Esophagus squamous epithelium (tissue), 5 donors: ENCODE data around the gene SOX8. TPM values are rescaled to one million over a fixed set of nuclear protein-coding genes. Genes with fewer than 3 reads are reported as not detected.

ENCODE experiments used
- DNase-seq: peaks from one replicate; lab custom pipeline; 2025; lab: John Stamatoyannopoulos, UW
- H3K27ac ChIP-seq, 4 donors: fragments of 200-600 bp; sonication (generic); one replicate each; pipeline ENCODE4 v1.5.1; 2016 to 2019; ENCODE audit warnings: mild to moderate bottlenecking in 1 of 4
- H3K27me3 ChIP-seq, 4 donors: fragments of 200-600 bp; sonication (generic); 1 replicate in 3 of 4; 2 replicates in 1 of 4; pipeline versions ENCODE4 v1.5.1 to v1.6.0; 2017 to 2021; ENCODE audit warnings: antibody characterized with exemption in 1 of 4
- H3K36me3 ChIP-seq, 3 donors: fragments of 200-600 bp; sonication (generic); one replicate each; pipeline ENCODE4 v1.5.1; 2016 to 2019
- H3K4me1 ChIP-seq, 3 donors: fragments of 200-600 bp; sonication (generic); one replicate each; pipeline ENCODE4 v1.5.1; 2017 to 2019
- H3K4me3 ChIP-seq, 4 donors: fragments of 200-600 bp; sonication (generic); 1 replicate in 3 of 4; 2 replicates in 1 of 4; pipeline ENCODE4 v1.5.1; 2016 to 2019; ENCODE audit warnings: mild to moderate bottlenecking in 2 of 4, moderate library complexity in 1 of 4
- H3K9me3 ChIP-seq, 3 donors: fragments of 200-600 bp; sonication (generic); one replicate each; pipeline ENCODE4 v1.5.1; 2016 to 2019
- POLR2A ChIP-seq, 4 donors: fragments of 450-650 bp; IDR thresholded peaks; one replicate each; pipeline ENCODE4 v1.6.1; 2017; ENCODE audit warnings: antibody characterized with exemption in 4 of 4, mild to moderate bottlenecking in 4 of 4, moderate library complexity in 3 of 4
- WGBS, 2 donors: methylation state at CpG; one replicate each; pipeline ENCODE4 v1.1.5; 2018; 5-methylcytosine and 5-hydroxymethylcytosine counted together
- intact Hi-C: fragments of 100-400 bp; cut with DNase I; formaldehyde crosslinking; loops from one replicate; pipeline ENCODE4 v1.15.0; 2022
- total RNA-seq, 4 donors: library from RNA; depleted of rRNA; stranded (reverse); fragments of >200 nt; gene quantifications; one replicate each; pipeline ENCODE4 v1.1.0, GENCODE V29; 2016
- TF ChIP-seq, protein P1 (sequence below), 6 experiments: fragments of 450-650 bp in 4 of 6; fragments of 200-600 bp in 2 of 6; sonication (generic) in 2 of 6; IDR thresholded peaks; one replicate each; pipeline ENCODE4 v1.5.1; 2016 to 2019; ENCODE audit warnings: antibody characterized with exemption in 6 of 6, mild to moderate bottlenecking in 4 of 6, moderate library complexity in 4 of 6
- donor health status: DM: yes; HTN: yes; CAD: no.

Gene SOX8
- total RNA-seq, 4 donors from 2014 or later, result 0.08 to 0.19 (median 0.09) TPM; not detected in 1

DNA sequence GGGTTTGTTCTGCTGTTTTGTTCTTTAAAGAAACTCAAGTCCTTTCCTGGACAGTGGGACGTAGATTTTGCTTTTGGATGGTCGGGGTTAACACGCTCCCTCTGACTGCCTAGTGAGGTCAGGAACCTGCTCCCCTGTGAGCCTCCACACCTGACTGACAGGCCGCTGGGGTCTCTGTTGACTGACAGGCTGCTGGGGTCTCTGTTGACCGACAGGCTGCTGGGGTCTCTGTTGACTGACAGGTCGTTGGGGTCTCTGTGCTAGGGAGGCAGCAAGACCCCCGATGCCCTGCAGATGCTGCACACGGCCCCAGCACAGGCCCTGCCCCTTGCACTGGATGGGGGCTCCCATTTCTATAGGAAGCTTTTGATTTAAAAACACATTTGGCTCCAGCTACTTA is 44.3 kb upstream of the SOX8 start:
- no peak for DNase-seq
- no peak overlapping the region for H3K4me3 ChIP-seq
- H3K4me1 ChIP-seq, result no peaks in the 10 kb centered on the region
- H3K9me3 ChIP-seq, result peaks cover 0 to 14% (median 10%) of the 10 kb centered on the region in 3 donors
- intact Hi-C loops, result no loop called here
- TF ChIP-seq, protein P1, sequence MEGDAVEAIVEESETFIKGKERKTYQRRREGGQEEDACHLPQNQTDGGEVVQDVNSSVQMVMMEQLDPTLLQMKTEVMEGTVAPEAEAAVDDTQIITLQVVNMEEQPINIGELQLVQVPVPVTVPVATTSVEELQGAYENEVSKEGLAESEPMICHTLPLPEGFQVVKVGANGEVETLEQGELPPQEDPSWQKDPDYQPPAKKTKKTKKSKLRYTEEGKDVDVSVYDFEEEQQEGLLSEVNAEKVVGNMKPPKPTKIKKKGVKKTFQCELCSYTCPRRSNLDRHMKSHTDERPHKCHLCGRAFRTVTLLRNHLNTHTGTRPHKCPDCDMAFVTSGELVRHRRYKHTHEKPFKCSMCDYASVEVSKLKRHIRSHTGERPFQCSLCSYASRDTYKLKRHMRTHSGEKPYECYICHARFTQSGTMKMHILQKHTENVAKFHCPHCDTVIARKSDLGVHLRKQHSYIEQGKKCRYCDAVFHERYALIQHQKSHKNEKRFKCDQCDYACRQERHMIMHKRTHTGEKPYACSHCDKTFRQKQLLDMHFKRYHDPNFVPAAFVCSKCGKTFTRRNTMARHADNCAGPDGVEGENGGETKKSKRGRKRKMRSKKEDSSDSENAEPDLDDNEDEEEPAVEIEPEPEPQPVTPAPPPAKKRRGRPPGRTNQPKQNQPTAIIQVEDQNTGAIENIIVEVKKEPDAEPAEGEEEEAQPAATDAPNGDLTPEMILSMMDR (IDR thresholded peaks at IDR 0.05), result no peak
- TF ChIP-seq POLR2A (IDR thresholded peaks at IDR 0.05), result no peak
- H3K27me3 ChIP-seq, result no peaks in the 10 kb centered on the region
- H3K36me3 ChIP-seq, result peaks cover 0 to 64% (median 0%) of the 10 kb centered on the region in 3 donors
- 77 to 94% methylated on average over 7 to 8 of the region's 8 CpGs for whole genome bisulfite sequencing, 2 donors
- H3K27ac ChIP-seq, result no peak overlapping the region

DNA sequence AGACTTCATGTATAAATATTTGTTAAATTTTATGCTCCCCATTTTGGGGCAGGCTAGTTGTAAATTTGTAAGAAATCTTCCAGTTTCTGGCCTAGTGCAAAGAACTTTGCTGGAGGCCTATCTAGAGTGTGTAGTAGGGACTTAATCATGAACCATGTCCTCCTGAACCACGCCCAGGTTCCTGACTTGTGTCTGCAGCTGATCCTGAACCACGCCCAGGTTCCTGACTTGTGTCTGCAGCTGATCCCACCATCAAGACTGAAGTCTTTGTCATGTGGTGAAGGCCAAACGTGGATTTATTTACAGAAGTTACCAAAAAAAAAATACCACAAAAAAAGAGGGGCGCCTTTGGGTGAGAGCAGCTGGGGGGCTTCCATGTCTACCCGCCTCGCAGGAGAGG is 43.8 kb upstream of the SOX8 start:
- no peak for TF ChIP-seq POLR2A (IDR thresholded peaks at IDR 0.05)
- TF ChIP-seq, protein P1 (IDR thresholded peaks at IDR 0.05), result no peak
- 75 to 97% methylated on average over 5 to 6 of the region's 6 CpGs for WGBS, 2 donors
- Histone ChIP-seq H3K27me3 (no peaks in the 10 kb centered on the region), H3K36me3 (peaks cover 0 to 65% (median 0%) of the 10 kb centered on the region in 3 donors), H3K9me3 (peaks cover 0 to 18% (median 14%) of the 10 kb centered on the region in 3 donors), H3K27ac (no peak overlapping the region), H3K4me3 (no peak overlapping the region), H3K4me1 (no peaks in the 10 kb centered on the region)
- intact Hi-C loops, result no loop called here
- no peak for DNase-seq

DNA sequence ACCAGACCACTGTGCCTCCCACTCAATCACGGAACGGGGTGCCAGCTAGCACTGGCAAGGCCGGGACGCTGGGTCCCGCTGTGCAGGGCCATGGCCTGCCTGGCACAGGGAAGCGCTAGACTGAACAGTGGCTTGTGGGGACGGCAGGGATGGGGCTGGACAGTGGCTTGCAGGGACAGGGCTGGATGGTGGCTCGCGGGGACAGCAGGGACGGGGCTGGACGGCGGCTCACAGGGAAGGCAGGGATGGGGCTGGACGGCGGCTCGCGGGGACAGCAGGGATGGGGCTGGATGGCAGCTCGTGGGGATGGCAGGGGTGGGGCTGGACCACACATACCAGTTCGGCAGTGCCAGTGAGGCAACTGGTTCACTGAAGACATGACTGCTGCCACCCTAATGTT is 43.4 kb upstream of the SOX8 start:
- no peak for TF ChIP-seq POLR2A (IDR thresholded peaks at IDR 0.05)
- TF ChIP-seq, protein P1 (IDR thresholded peaks at IDR 0.05), result no peak
- Histone ChIP-seq H3K27me3 (no peaks in the 10 kb centered on the region), H3K4me1 (no peaks in the 10 kb centered on the region), H3K36me3 (peaks cover 0 to 65% (median 0%) of the 10 kb centered on the region in 3 donors), H3K4me3 (no peak overlapping the region), H3K9me3 (peaks cover 0 to 20% (median 16%) of the 10 kb centered on the region in 3 donors), H3K27ac (no peak overlapping the region)
- no peak for DNase-seq
- intact Hi-C loops, result no loop called here
- 86 to 93% methylated on average over 14 to 17 of the region's 18 CpGs for WGBS, 2 donors

DNA sequence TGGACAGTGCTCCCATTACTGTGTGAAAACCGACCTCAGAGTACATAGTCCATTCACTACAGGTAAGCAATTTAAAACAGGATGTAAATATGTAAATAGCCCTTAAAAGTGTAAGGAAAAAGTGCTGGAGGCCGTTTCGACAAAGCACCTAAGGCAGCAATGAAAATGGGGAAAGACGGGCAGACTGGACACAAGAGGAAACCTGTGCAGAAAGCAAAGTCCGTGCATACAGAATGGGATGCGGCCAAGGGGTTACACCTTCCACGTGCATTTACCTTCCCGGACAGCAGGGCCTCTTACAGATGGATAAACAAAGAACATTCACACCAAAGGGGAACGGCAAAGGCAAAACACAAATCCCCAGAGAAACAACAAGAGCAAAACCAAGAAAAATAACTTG is 42.8 kb upstream of the SOX8 start:
- H3K36me3 ChIP-seq, result peaks cover 0 to 61% (median 0%) of the 10 kb centered on the region in 3 donors
- H3K4me1 ChIP-seq, result no peaks in the 10 kb centered on the region
- no peak overlapping the region for H3K27ac ChIP-seq
- no peak for TF ChIP-seq POLR2A (IDR thresholded peaks at IDR 0.05)
- TF ChIP-seq, protein P1 (IDR thresholded peaks at IDR 0.05), result no peak
- H3K9me3 ChIP-seq, result peaks cover 0 to 20% (median 16%) of the 10 kb centered on the region in 3 donors
- intact Hi-C loops, result no loop called here
- no peaks in the 10 kb centered on the region for H3K27me3 ChIP-seq
- no peak for DNase-seq
- WGBS, 2 donors, result 85 to 87% methylated on average over 9 of the region's 9 CpGs
- no peak overlapping the region for H3K4me3 ChIP-seq

DNA sequence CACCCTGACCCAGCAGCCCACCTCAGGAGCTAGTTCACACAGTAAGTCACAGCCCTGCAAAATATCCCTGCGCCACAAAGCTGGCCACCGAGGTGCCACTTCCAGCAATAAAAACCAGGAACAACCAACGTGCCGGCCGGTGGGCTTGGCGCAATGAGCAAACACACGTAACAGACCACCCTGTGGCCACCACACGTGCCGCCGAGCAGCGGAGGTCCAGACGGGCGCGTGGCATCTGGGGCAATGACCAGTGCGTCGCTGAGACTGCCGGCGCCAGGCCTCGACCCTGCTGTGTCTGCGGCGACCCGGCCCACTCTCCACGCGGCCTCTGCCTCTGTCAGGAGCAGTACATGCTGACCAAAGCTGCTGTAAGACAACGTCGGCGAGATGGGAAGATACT is 42.3 kb upstream of the SOX8 start:
- peaks cover 0 to 20% (median 16%) of the 10 kb centered on the region in 3 donors for H3K9me3 ChIP-seq

More for the DNA sequence above, 42.3 kb upstream of the SOX8 start:
- 94 to 97% methylated on average over 6 to 14 of the region's 27 CpGs for WGBS, 2 donors
- no peak for TF ChIP-seq POLR2A (IDR thresholded peaks at IDR 0.05)
- TF ChIP-seq, protein P1 (IDR thresholded peaks at IDR 0.05), result no peak
- no peak overlapping the region for H3K4me3 ChIP-seq
- intact Hi-C loops, result no loop called here
- H3K27me3 ChIP-seq, result no peaks in the 10 kb centered on the region
- H3K36me3 ChIP-seq, result peaks cover 0 to 62% (median 0%) of the 10 kb centered on the region in 3 donors
- no peak overlapping the region for H3K27ac ChIP-seq
- H3K4me1 ChIP-seq, result no peaks in the 10 kb centered on the region
- no peak for DNase-seq
